Hematopoietic multipotent progenitor cell (in vitro differentiated cells): ENCODE data around the gene SLC12A7. TPM values are rescaled to one million over a fixed set of nuclear protein-coding genes. Genes with fewer than 3 reads are reported as not detected.
"Not testable (repeated sequence)": the region's sequence is repeated elsewhere in the genome, so short reads cannot be mapped to it uniquely, and the experiment has no call there.

Experiments
- DNase-seq, 3 donors: peaks; one replicate each; pipeline ENCODE4 v3.0.0-alpha.2; 2011 to 2015; ENCODE audit warnings: low read depth in 2 of 3, low spot score in 2 of 3
- total RNA-seq: library from RNA; depleted of rRNA; stranded (reverse); fragments of >200 nt; gene quantifications from one replicate; pipeline ENCODE4 v1.2.3, GENCODE V29; 2012

The SLC12A7 gene
- total RNA-seq, 1 donor: 96.7 TPM

DNA sequence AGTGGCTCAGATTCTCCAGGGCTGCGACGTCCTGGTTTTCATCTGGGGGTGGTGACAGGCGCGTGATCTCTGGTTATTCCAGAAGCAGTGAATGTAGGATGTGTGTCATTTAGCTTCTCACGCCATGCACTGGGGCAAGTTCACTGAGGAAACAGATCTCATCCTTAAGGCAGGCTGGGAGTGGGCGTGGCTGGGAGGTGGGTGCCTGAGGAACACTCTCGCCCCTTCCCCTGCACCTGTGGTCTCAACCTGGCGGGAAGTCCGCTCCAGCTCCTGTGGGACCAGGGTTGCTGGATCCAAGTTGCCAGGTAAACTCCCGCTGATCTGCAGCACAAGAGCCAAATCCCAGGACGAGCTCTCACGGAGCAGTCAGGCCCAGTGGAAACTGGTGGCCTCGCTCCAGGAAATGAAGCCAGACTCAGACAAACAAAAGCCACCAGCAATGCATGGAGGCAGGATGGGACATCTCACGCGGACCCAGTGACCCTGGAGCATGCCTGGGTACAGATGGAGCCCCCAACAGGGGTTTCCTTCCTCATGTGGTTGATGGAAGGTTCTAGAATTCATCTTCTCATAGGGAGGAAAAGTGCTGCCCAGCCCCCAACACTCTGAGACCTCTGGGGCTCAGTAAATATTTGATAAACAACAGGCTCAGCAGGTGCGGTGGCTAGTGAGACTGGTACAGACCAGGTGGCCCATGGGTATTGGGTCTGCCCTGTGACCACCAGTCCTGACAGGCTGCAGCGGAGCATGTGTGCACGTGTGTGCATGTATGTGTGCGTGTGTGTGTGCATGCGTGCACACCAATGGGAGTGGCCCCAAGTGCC, 16.3 kb upstream of the SLC12A7 start:
- DNase-seq: no peak

DNA sequence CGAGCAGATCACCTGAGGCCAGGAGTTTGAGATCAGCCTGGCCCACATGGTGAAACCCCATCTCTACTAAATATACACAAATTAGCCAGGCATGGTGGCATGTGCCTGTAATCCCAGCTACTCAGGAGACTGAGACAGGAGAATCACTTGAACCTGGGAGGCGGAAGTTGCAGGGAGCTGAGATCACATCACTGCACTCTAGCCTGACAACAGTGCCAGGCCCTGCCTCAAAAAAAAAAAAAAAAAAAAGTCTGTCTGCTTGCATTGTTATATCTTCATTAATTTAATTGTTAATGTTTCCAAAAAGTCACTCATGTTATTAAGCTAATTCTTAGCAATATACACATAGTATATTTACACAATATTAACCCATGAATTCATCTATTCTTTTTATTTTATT, 13.8 kb upstream of the SLC12A7 start:
- DNase-seq: not testable (repeated sequence)

DNA sequence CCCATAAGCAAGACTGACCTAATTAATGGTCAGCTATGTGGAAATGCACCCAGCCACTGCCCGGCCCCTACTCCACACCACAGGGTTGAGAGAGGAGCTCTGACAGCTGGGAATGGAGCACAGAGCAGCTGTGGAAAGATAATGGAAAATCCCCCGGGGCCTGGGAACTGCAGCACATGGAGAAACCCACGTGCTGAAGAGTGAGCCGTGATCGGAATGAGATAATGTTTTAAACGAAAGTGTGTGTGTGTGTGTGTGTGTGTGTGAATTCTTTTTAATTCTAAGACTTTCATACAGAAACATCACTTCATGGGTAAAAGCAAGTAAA, 13.1 kb upstream of the SLC12A7 start:
- no peak for DNase-seq

DNA sequence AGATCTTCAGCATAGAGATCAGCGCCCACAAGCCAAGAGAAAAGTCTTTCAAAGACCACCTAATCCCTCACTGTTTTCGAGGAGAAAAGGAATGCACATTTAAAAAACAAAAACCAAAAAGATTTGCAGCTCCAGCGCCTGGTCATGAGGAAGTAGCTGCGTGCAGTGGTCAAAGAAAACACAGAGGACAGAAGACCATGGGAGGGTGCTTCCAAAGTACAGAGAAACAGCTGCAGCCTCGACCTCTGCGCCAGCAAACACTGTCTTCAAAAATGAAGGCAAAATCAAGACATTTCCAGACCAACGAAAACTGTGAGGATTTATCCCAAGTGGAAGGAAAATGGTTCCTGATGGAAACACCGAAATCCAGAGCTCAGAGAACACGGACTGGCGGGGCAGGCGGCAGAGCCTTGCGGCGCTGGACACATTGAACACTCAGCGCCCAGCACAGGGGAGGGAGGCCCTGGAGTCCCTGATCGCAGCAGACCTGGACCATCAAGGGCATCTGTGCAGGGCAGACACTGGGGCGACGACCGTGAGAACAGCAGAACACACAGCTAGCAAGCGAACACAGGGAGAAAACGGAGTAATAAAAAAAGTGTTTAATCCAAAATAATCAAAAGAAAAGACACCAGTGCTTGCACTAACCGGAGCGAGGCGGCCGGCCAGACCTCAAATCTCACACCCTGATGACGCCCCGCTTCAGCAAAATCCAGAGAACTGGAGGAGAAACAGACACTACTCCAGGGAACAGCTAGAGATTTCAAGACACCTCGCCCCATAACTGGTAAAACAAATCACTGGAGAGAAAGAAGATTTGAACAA, 12.6 kb upstream of the SLC12A7 start:
- no peak for DNase-seq

DNA sequence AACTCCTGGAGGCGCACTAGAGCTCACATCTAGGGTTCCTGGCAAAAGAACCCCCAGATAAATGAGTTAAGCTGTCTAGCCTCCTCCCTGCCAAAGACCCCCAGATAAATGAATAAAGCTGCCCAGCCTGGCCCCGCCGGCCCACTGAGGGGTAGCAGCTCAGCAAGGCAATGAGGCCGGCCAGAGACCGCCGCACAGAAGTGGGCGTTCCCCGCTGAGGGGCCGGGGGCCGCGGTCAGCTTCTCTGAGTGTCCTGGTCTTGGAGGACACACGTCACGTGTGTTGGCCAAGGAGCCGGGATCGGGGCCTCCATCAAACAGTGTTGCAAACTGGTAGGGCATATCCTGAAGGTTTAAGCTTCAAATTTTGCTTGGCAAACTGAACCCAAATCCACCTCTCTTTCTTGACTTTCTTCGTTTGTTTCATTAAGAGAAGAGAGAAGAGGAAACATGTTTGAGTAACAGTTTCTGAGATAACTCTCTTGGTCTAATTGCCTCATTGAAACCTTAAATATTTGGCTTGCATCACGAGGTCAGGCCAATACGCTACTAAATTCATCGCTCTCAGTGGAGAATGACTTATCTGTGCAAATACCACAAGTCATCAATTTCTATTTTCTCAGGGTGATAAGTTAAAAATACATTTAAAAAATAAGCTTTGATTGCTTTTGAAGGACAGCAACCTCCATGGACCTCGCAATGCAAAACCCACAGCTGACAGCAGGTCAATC, 11.7 kb upstream of the SLC12A7 start:
- no peak for DNase-seq

DNA sequence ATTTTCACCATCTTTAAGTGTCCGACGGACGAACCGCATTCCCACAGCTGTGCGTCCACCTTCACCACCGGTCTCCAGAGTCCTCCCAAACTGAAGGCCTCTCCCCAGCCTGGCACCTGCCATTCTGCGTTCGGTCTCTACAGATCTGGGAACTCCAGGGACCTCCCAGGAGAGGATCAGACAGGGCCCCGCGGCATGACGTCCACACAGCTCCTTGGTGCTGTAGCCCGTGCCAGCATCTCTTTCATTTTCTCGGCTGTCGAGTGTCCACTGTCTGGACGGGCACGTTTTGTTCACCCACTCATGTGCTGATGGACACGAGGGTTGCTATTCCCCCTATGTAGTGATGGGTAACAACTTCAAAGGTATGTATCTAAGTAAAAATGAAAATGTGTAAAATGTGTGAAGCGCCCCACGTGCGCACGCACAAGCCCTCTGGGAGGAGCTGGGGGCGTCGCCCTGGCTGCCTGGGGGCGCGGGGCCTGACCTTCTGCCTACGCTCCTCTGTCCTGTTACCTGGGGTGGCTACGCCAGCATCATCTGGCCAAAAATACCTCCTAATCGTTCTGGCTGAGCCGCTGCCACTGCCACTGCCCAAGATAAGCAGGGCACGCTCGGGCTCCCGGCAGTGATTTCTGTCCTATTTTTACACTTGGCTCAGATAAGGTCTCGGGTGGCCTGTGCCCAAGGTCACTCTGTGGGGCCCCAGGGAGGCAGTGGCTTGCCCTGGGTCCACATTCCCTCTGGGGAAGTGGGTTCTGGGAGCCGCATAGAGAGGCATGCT, 10.8 kb upstream of the SLC12A7 start:
- no peak for DNase-seq

DNA sequence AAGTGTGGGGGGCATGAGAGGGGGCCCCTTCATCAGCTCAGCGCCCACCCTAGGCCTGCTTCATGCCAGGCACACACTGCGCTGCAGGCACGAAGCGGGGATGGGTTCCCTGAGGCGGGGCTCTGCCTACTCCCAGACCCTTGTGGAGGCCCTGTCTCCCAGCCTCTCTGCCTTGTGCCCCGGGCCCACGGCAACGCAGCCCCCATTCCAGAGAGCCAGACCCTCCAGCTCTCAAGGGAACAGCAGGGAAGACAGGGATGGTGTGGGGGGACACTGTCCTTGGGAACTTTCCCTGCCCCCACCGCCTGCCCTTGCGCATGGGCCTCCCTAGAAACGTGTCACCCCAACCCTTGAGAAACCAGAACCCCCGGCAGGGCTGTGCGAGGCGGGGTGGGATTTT, 10.0 kb upstream of the SLC12A7 start:
- no peak for DNase-seq

DNA sequence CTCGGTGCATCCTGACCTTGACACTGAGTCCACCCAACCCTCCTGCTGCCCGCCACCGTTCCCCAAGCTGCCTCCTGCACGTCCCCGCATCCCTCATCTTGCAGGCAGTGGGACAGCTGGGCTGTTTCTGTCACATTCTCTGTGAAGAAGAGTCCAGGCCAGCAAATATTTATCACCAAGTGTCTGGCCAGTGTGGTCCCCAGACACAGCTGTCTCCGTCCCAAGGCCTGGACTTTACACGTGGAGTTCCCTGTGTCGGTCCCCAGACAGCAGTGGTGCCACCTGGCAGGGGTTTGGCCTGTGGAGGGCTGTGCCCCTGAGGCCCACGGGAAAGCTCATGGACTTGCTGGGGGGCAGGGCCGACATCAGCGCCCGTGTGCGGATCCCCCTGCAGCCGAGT, 9.2 kb upstream of the SLC12A7 start:
- DNase-seq: no peak

DNA sequence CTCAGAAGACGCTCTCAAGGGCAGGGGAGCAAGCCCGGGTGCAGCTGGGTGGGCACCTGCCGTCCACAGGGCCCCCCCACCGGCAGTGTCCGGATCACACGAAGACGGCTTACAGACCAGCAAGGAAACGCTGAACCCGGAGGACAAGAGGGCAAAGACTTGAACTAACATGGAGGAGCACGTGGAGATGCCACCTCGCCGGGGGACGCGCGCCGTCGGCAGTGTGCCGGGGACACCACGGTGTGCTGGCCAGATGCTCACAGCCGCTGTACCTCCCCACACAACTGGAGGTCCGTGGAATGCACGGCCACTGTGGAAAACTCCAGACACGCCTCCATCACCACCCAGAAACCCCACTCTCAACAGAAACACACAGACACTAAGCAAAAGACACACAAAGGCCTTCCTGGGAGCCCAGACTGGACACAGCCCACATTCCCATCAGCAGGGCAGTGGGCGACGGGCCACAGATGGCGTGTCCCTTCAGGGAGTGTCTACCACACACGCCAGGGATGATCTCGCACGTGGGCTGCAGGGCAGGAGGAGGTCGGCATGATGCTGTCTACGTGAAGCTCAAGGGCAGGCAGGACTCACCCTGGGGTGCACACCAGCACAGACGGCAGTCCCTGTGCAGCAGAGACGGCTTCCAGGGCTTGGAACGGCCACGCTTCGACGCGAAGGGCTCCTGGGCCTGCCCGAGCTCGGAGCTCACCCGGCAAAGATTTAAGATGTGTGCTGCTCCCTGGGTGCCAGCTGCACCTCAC, 8.6 kb upstream of the SLC12A7 start:
- DNase-seq: no peak

DNA sequence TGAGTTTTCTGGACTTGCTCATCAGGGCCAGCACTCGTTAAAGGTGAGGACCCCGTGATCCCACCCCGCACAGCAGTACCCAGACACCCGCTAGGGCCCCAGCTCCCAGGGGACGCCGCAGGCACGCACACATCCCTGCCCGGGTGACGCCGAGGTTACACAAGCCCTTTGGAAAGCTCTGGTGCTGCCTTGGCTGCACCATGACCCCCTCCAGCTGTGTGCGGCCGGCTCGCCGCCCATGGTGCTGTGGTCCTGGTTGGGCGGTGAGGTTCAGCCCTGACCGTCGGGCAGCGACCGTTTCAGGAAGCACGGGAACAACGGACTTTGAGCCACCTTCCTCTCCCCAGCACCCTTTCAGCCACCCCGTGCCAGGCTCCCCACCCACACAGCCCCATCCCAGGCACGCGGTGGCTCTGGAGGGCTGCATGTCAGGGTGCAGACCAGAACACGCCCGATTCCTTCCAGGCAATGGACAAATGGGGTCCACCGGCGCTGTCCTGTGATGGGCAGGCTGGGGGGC, 7.5 kb upstream of the SLC12A7 start:
- no peak for DNase-seq

DNA sequence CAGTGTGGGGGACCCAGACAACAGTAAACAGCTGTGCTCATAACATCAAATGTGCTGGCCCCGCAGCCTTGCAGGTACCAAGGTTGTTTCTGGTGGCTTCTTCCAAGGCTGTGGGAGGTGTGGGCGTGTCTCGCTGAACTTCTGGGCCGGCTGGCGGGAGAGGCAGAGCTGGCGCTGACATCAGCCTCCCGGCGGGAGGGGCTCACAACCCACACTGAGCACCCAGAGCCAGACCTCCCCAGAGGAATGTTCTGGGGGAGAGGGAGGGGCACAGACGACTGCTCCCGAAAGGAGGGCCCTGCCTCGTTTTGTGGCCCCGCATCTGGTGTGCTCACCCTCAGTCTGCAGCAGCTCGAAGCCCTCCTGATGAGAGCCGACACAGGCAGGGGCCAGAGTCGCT, 6.9 kb upstream of the SLC12A7 start:
- DNase-seq: no peak

DNA sequence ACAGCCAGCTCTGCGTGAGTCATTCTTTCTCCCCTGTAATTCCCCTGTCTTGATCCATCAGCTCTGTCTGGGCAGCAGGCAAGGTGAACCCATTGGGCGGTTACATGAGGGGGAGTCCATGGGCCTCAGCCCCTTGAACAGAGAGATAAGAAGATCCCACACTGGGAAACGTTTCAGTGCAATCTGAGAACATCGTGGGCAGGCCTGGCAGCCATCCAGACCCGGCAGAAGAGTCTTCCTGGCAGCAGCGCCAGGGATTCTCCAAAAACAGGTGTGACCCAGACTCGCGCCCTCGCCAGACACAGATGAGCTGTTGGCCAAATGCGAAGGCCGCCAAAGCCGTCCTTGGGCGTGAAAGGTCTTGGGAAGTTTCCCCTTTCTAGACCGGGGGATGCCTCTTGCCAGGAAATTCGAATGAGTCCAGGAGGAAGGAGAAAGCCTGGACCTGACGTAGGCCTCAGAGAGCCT, 6.4 kb upstream of the SLC12A7 start:
- DNase-seq: no peak

DNA sequence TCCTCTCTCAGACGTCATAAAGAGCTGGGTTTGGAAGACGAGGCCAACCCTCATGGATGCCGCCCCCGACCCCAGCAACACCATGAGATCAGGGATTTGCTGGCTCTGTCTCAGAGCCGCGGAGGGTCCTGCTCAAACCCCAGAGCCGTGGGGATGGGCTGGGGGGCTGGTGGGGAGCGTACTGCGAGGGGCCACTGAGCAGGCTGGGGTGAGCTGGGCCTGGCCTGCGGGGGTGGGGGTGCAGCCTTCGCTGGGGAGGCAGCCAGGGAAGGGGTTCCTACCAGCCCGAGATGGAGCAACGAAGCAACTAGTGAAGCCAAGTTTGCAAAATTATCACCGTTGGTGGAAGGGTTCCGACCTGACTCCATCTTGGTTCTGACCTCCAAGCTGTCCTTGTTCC, 5.1 kb upstream of the SLC12A7 start:
- DNase-seq: no peak

DNA sequence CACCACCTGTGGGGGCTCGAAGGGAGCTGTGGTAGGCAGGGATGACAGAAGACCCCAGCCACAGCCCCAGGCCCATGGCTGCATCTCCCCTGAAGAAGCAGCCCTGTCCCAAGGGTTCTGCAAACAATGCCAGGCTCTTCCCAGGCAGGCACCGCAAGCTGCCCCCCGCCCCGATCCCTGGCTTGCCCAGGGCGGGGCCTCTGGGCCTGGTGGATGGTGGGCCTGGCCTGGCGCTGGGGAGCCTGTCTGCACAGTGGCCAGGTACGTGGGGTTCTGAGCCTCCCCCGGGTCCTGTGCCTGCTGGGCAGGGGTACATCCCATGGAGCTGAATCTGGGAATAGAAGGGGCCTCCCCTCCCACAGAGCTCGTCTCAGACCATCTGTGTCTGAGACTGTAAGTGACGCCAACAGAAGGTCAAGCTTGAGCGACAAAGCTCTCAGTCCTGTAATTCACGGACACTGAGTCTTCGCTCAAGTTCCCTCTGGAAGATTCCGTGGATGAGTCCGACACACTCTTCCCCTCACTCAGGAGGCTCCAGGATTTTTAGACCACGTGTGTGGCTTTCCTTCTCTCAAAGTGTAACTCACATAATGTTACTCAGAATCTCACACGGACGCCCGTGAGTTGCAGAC, 4.4 kb upstream of the SLC12A7 start:
- no peak for DNase-seq

DNA sequence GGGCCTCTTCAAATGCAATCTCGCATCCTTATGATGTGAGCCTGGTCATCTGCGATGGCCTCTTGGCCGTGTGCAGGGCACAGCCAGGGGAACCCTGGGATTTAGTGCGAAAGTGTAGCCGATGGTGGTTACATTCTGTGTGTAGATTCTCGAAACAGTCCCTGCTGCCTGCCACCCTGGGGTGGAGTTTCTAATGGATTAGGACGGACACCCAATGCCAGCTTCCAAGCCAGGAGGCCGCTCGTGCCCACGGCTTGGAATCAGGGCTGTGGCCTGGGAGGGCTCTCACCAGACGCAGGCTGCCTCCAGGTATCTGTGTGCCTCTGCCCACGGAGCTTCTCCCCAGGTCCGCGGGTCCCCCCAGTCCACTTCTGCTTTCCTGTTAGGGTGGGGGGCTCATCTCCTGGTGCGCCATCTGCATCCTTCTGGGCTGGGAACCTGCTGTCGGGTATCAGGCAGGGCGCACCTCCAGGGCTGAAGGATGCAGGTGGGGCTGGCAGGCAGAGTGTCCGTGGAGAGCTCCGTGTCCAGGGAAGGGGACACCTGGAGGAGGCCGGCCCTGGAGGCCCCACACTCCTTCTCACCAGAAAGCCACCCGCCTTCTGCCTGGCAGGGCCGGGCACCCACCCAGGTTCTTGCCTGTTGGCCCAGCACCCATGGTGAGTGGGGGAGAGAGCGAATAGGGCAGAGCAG, 3.4 kb upstream of the SLC12A7 start:
- no peak for DNase-seq

DNA sequence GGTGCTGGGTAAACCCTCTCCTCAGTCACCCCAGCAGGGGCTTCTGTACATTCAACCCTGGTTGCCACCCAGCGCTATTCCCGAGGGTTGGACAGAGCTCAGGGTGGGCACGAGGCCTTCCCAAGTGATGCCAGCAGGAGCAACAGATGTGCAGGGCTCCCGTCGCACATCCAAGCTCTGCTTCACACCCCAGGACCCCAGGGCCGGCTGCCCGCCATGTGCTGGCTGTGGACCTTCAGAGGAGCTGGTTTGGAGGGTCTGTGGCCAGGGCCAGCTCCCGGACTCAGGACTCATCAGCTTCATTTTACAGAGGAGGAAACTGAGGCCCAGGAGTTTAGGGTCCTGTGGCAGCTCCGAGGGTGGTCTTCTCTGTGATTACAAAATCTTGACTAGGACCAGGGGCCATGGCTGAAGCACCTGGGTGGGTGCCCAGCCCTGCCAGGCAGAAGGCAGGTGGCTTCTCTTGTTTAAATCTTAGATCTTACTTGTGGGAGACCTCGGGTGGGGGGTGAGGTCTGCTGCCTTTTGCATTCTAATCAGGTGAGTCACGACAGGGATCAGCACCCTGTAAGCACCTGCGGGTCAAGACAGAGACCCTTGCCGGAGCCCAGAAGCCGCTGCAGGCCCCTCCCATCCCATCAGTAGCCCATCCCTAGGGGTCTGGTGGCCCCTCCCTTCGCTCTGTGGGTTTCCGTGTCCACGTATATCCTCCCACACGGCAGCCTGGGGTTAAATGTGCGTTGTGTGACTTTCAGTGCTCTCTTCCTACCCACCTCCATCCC, 2.1 kb upstream of the SLC12A7 start:
- DNase-seq: no peak

DNA sequence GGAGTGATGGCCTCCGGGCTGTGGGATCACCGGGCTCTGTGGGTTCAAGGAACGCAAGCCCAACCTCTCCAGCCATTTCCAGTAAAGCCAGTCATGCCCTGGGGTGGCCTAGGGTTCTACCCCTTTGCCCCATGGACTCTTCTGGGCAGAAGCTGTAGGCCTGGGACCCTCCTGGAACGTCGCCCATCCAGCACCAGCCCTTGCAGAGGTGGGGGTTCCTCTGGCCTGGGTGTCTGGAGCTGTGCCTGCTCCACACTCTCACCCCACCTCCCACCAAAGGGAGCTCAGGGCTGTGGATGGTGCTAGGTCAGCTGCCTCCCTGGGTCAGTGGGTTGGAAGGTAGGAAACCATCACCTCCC, 1.4 kb upstream of the SLC12A7 start:
- no peak for DNase-seq
